Measurements from ENCODE around the gene SYTL3.

SYTL3 gene

GRCh38 chr6:158625881-158626305 lies 24.0 kb upstream of the SYTL3 start:
- Histone ChIP-seq H3K27me3 (ENCODE audit: insufficient read depth, low read length) (no peaks in the 10 kb centered on the region), H3K4me3 (ENCODE audit: low read depth, low read length) (no peak overlapping the region), H4K91ac (ENCODE audit: low read depth, low read length) (no peak overlapping the region), H2AK5ac (ENCODE audit: low read length) (no peak overlapping the region), H3K79me2 (ENCODE audit: control insufficient read depth, insufficient read depth, low read length, poor library complexity) (no peaks in the 10 kb centered on the region), H2BK120ac (ENCODE audit: insufficient read depth, low read length, poor library complexity) (no peak overlapping the region), H3K36me3 (ENCODE audit: control insufficient read depth in 1 of 2, insufficient read depth in 2 of 2, low read length in 2 of 2) (peaks cover 46 to 59% of the 10 kb centered on the region in 2 experiments), H3K4me1 (ENCODE audit: control insufficient read depth in 1 of 2, insufficient read depth in 2 of 2, low read length in 2 of 2) (no peaks in the 10 kb centered on the region), H3K79me1 (ENCODE audit: low read length) (no peaks in the 10 kb centered on the region), H3K14ac (ENCODE audit: low read length) (no peak overlapping the region), H2AFZ (ENCODE audit: insufficient read depth, low read length, poor library complexity) (no peak overlapping the region), H3K4ac (ENCODE audit: low read depth, low read length) (no peak overlapping the region), H2BK12ac (ENCODE audit: low read length) (no peak overlapping the region), H3K18ac (ENCODE audit: low read length) (no peak overlapping the region), H4K8ac (ENCODE audit: low read depth, low read length) (no peak overlapping the region), H3K9me3 (ENCODE audit: insufficient read depth, low read depth, low read length) (no peaks in the 10 kb centered on the region), H2BK5ac (ENCODE audit: low read depth, low read length, poor library complexity) (no peak overlapping the region), H3K4me2 (ENCODE audit: low read length) (no peak overlapping the region), H4K12ac (ENCODE audit: low read depth, low read length) (no peak overlapping the region), H3K9ac (ENCODE audit: low read length) (no peak overlapping the region), H3K23ac (ENCODE audit: low read length) (no peak overlapping the region), H3K27ac (ENCODE audit: low read depth, low read length) (no peak overlapping the region)
- WGBS (ENCODE audit: extremely low coverage, insufficient coverage, insufficient read length): no CpG with 5 or more reads among the region's 15 CpGs
- DNase-seq: no peak

- Histone ChIP-seq H3K36me3 (ENCODE audit: control insufficient read depth in 1 of 2, insufficient read depth in 2 of 2, low read length in 2 of 2) (peaks cover 48 to 58% of the 10 kb centered on the region in 2 experiments), H3K23ac (ENCODE audit: low read length) (no peak overlapping the region), H3K27ac (ENCODE audit: low read depth, low read length) (no peak overlapping the region), H3K18ac (ENCODE audit: low read length) (no peak overlapping the region), H2BK5ac (ENCODE audit: low read depth, low read length, poor library complexity) (no peak overlapping the region), H3K4me3 (ENCODE audit: low read depth, low read length) (no peak overlapping the region), H3K4ac (ENCODE audit: low read depth, low read length) (no peak overlapping the region), H2AK5ac (ENCODE audit: low read length) (no peak overlapping the region), H3K14ac (ENCODE audit: low read length) (no peak overlapping the region), H4K8ac (ENCODE audit: low read depth, low read length) (no peak overlapping the region), H3K9me3 (ENCODE audit: insufficient read depth, low read depth, low read length) (no peaks in the 10 kb centered on the region), H3K9ac (ENCODE audit: low read length) (no peak overlapping the region), H2AFZ (ENCODE audit: insufficient read depth, low read length, poor library complexity) (no peak overlapping the region), H3K79me1 (ENCODE audit: low read length) (no peaks in the 10 kb centered on the region), H3K4me1 (ENCODE audit: control insufficient read depth in 1 of 2, insufficient read depth in 2 of 2, low read length in 2 of 2) (no peaks in the 10 kb centered on the region), H4K12ac (ENCODE audit: low read depth, low read length) (no peak overlapping the region), H3K79me2 (ENCODE audit: control insufficient read depth, insufficient read depth, low read length, poor library complexity) (no peaks in the 10 kb centered on the region), H2BK12ac (ENCODE audit: low read length) (no peak overlapping the region), H3K27me3 (ENCODE audit: insufficient read depth, low read length) (no peaks in the 10 kb centered on the region), H2BK120ac (ENCODE audit: insufficient read depth, low read length, poor library complexity) (no peak overlapping the region), H4K91ac (ENCODE audit: low read depth, low read length) (no peak overlapping the region), H3K4me2 (ENCODE audit: low read length) (no peak overlapping the region)
- no peak for DNase-seq
- WGBS (ENCODE audit: extremely low coverage, insufficient coverage, insufficient read length): 100% methylated on average over 1 of the region's 6 CpGs
Observed at GRCh38 chr6:158626360-158627167, 23.3 kb upstream of the SYTL3 start.

- Histone ChIP-seq H3K23ac (ENCODE audit: low read length) (no peak overlapping the region), H3K4me3 (ENCODE audit: low read depth, low read length) (no peak overlapping the region), H2AK5ac (ENCODE audit: low read length) (no peak overlapping the region), H2BK120ac (ENCODE audit: insufficient read depth, low read length, poor library complexity) (no peak overlapping the region), H2AFZ (ENCODE audit: insufficient read depth, low read length, poor library complexity) (no peak overlapping the region), H3K14ac (ENCODE audit: low read length) (no peak overlapping the region), H3K27me3 (ENCODE audit: insufficient read depth, low read length) (no peaks in the 10 kb centered on the region), H3K9me3 (ENCODE audit: insufficient read depth, low read depth, low read length) (no peaks in the 10 kb centered on the region), H2BK12ac (ENCODE audit: low read length) (no peak overlapping the region), H3K4me2 (ENCODE audit: low read length) (no peak overlapping the region), H3K4me1 (ENCODE audit: control insufficient read depth in 1 of 2, insufficient read depth in 2 of 2, low read length in 2 of 2) (peaks cover 0 to 3% of the 10 kb centered on the region in 2 experiments), H4K12ac (ENCODE audit: low read depth, low read length) (no peak overlapping the region), H3K79me2 (ENCODE audit: control insufficient read depth, insufficient read depth, low read length, poor library complexity) (no peaks in the 10 kb centered on the region), H2BK5ac (ENCODE audit: low read depth, low read length, poor library complexity) (no peak overlapping the region), H4K8ac (ENCODE audit: low read depth, low read length) (no peak overlapping the region), H3K18ac (ENCODE audit: low read length) (no peak overlapping the region), H3K36me3 (ENCODE audit: control insufficient read depth in 1 of 2, insufficient read depth in 2 of 2, low read length in 2 of 2) (peaks cover 45 to 55% of the 10 kb centered on the region in 2 experiments), H3K79me1 (ENCODE audit: low read length) (no peaks in the 10 kb centered on the region), H3K27ac (ENCODE audit: low read depth, low read length) (no peak overlapping the region), H3K4ac (ENCODE audit: low read depth, low read length) (no peak overlapping the region), H3K9ac (ENCODE audit: low read length) (no peak overlapping the region), H4K91ac (ENCODE audit: low read depth, low read length) (no peak overlapping the region)
- DNase-seq: no peak
- no CpG with 5 or more reads among the region's 20 CpGs for WGBS (ENCODE audit: extremely low coverage, insufficient coverage, insufficient read length)
Observed at GRCh38 chr6:158627168-158627939, 22.5 kb upstream of the SYTL3 start.

GRCh38 chr6:158627940-158628211 lies 22.0 kb upstream of the SYTL3 start:
- H3K4me1 ChIP-seq (ENCODE audit: control insufficient read depth in 1 of 2, insufficient read depth in 2 of 2, low read length in 2 of 2): peaks cover 0 to 4% of the 10 kb centered on the region in 2 experiments
- no CpG with 5 or more reads among the region's 9 CpGs for WGBS (ENCODE audit: extremely low coverage, insufficient coverage, insufficient read length)
- H3K4ac ChIP-seq (ENCODE audit: low read depth, low read length): no peak overlapping the region
- no peak overlapping the region for H2AK5ac ChIP-seq (ENCODE audit: low read length)
- H3K18ac ChIP-seq (ENCODE audit: low read length): no peak overlapping the region
- no peak overlapping the region for H3K9ac ChIP-seq (ENCODE audit: low read length)
- H3K36me3 ChIP-seq (ENCODE audit: control insufficient read depth in 1 of 2, insufficient read depth in 2 of 2, low read length in 2 of 2): peaks cover 45 to 53% of the 10 kb centered on the region in 2 experiments
- H4K12ac ChIP-seq (ENCODE audit: low read depth, low read length): no peak overlapping the region
- H3K4me2 ChIP-seq (ENCODE audit: low read length): no peak overlapping the region
- no peak overlapping the region for H4K8ac ChIP-seq (ENCODE audit: low read depth, low read length)
- no peak overlapping the region for H4K91ac ChIP-seq (ENCODE audit: low read depth, low read length)
- H2BK5ac ChIP-seq (ENCODE audit: low read depth, low read length, poor library complexity): no peak overlapping the region
- no peak overlapping the region for H2BK120ac ChIP-seq (ENCODE audit: insufficient read depth, low read length, poor library complexity)
- H2AFZ ChIP-seq (ENCODE audit: insufficient read depth, low read length, poor library complexity): no peak overlapping the region
- H2BK12ac ChIP-seq (ENCODE audit: low read length): no peak overlapping the region
- no peak for DNase-seq
- no peak overlapping the region for H3K4me3 ChIP-seq (ENCODE audit: low read depth, low read length)
- H3K23ac ChIP-seq (ENCODE audit: low read length): no peak overlapping the region
- no peaks in the 10 kb centered on the region for H3K27me3 ChIP-seq (ENCODE audit: insufficient read depth, low read length)
- no peaks in the 10 kb centered on the region for H3K79me2 ChIP-seq (ENCODE audit: control insufficient read depth, insufficient read depth, low read length, poor library complexity)
- H3K14ac ChIP-seq (ENCODE audit: low read length): no peak overlapping the region
- no peaks in the 10 kb centered on the region for H3K79me1 ChIP-seq (ENCODE audit: low read length)
- no peaks in the 10 kb centered on the region for H3K9me3 ChIP-seq (ENCODE audit: insufficient read depth, low read depth, low read length)
- no peak overlapping the region for H3K27ac ChIP-seq (ENCODE audit: low read depth, low read length)

Data from trophoblast cell (in vitro differentiated cells and primary cell).